Measurements from ENCODE around the gene TRPM4.

Gene TRPM4

DNA sequence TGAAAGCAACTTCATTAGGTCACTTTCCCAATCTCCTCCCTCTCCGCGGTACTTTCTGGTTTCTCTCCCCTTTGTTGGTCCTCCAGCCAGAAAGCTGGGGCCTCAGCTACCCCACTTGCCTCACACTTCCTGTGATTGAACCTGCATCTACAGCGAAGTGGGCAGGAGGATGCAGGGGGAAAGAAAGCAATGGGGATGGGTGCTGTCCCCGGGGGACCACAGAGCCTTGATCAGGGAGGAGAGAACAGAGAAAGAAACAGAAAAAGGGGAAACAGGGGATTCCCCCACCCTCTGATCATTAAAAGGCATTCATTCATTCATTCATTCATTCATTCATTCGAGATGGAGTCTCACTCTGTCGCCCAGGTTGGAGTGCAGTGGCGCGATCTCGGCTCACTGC is 74.2 kb downstream of the TRPM4 start:
- peak; percentile 35 for DNase-seq
- ATAC-seq = peak; percentile 64

- DNase-seq (no peak), ATAC-seq (no peak)
Observed at GRCh38 chr19:49233163-49233562, 75.6 kb downstream of the TRPM4 start.

GRCh38 chr19:49241769-49242168 is 84.2 kb downstream of the TRPM4 start:
- DNase-seq = no peak
- no peak for ATAC-seq

GRCh38 chr19:49243129-49243528 is 85.5 kb downstream of the TRPM4 start:
- ATAC-seq = no peak
- DNase-seq = no peak

DNA sequence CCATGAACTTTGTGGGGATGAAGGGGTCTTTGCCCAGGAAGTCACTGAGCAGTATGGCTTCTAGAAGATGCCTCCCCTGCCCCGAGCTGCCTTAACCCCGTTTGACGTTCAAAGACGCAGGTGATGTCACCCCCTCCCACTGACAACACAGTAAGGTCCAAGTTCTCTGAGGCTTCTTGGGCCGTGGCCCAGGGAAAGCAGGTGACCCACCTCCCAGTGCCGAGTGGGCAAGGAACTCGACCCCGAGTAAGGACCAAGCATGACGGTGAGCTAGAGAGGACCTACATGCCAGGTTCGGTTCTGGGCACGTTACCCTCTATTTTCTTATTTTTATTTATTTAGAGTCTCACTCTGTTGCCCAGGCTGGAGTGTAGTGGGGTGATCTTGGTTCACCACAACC is 86.1 kb downstream of the TRPM4 start:
- ATAC-seq (no peak), DNase-seq (no peak)

DNA sequence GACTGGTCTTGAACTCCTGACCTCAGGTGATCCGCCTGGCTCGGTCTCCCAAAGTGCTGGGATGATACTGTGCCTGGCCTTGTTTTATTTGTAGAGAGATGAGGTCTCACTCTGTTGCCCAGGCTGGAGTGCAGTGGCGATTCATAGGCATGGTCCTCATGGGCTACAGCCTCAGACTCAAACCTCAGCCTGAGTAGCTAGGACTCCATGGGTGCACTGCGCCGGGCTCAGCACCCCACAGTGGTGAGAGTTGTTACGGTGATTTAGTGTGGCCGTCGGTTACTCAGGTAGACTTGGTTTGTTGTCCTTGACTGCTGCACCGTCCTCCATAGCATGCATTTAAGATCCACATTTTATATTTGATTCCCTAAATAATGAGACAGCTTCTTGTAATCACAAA is 86.7 kb downstream of the TRPM4 start:
- no peak for ATAC-seq
- DNase-seq = no peak

DNA sequence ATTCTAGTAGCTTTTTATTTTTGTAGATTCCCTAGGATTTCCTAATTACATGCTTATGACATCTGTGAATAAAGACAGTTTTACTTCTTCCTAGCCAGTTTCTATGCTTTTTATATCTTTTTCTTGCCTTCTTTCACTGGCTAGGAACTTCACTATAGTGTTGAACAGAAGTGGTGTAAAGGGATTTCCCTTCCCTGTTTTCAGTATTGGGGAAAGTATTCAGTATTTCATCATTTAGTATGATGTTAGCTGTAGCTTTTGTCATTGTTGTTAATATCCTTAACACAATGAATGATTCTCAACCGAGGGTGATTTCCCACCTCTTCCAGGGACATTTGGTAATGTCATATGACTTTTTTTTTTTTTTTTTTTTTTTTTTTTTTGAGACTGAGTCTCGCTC is 90.1 kb downstream of the TRPM4 start:
- DNase-seq (no peak), ATAC-seq (no peak)

DNA sequence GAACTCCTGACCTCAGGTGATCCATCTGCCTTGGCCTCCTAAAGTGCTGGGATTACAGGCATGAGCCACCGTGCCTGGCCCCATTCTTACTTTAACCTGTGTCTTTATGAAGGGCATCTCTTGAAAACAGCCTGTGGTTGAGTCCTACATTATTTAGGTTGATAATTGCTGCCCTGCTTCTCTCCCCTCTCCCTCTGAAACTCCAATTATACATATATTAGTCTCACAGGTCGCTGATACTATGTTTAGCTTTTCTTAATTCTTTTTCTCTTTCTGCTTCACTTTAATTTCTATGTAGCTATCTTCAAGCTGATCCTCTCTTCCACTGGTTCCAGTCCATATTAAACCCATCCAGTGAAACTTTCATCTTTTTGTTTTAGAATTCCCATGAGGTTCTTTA is 92.3 kb downstream of the TRPM4 start:
- ATAC-seq (no peak), DNase-seq (no peak)

- DNase-seq = no peak
- ATAC-seq = no peak
Observed at GRCh38 chr19:49255674-49256073, 98.1 kb downstream of the TRPM4 start.

DNA sequence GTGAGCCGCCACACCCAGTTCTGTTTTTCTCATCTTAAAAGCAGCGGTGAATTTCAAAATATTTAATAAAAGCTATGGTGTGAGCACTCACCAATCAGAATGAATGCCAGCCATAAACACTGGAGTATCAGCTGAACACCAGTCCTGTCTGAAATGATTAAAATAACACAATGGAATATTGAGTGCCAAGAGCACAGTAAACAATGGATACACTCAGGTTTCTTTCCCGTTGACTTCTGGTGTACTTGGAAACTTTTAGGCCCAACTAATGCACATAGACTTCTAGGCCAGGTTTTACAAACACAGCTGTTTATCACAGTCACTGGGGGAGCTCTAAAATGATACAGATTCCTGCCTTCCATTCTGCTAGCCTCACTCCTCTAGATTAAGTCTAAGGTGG is 99.1 kb downstream of the TRPM4 start:
- DNase-seq (no peak), ATAC-seq (no peak)

Measured in stimulated activated naive CD8-positive, alpha-beta T cell treated with anti-CD3 and anti-CD28 coated beads, Interleukin-15, Interleukin-2, amounts not matched to agents 100 U/mL and 50 U/mL, for 24 hours (primary cell).